Lower lobe of right lung (tissue), 2 donors: ENCODE results near the gene ZNF521. TPM values are rescaled to one million over a fixed set of nuclear protein-coding genes. Genes with fewer than 3 reads are reported as not detected.

Experiments
- ATAC-seq, 2 donors: fragments of 200-7000 bp; cut with Tn5 transposase; one replicate each; pipeline ENCODE4 v1.9.1; 2020 to 2022; ENCODE audit warnings: mild to moderate bottlenecking in 2 of 2, moderate library complexity in 2 of 2
- DNase-seq: peaks from one replicate; pipeline ENCODE4 v3.0.0-alpha.2; 2020
- H3K27ac ChIP-seq: fragments of 200-600 bp; one replicate; pipeline ENCODE4 v1.8.0; 2022
- H3K27me3 ChIP-seq: fragments of 200-600 bp; one replicate; pipeline ENCODE4 v1.8.0; 2022; ENCODE audit warnings: low read depth
- H3K36me3 ChIP-seq: fragments of 200-600 bp; one replicate; pipeline ENCODE4 v1.8.0; 2022; ENCODE audit warnings: mild to moderate bottlenecking
- H3K4me1 ChIP-seq: fragments of 200-600 bp; one replicate; pipeline ENCODE4 v1.8.0; 2022
- H3K4me3 ChIP-seq: fragments of 200-600 bp; one replicate; pipeline ENCODE4 v1.8.0; 2022; ENCODE audit warnings: mild to moderate bottlenecking
- H3K9me3 ChIP-seq: fragments of 200-600 bp; one replicate; pipeline ENCODE4 v1.8.0; 2022
- intact Hi-C: fragments of 100-400 bp; cut with DNase I; formaldehyde crosslinking; loops from one replicate; pipeline ENCODE4 v1.11.0; 2022
- total RNA-seq: library from RNA; stranded (reverse); fragmentation: NEBNext Ultra II Directional; extraction: Animal tissue kit (Norgen Biotek cat#: 25700); gene quantifications from one replicate; pipeline ENCODE4 v1.2.1, GENCODE V29; 2021
- TF ChIP-seq, protein P1 (sequence below): fragments of 200-600 bp; IDR thresholded peaks from one replicate; pipeline ENCODE4 v1.8.0; 2022; ENCODE audit warnings: antibody characterized with exemption, mild to moderate bottlenecking
- donor health status: DM: no; HTN: yes; CAD: no; lungs with severe emphysema.

The ZNF521 gene
- total RNA-seq, 1 donor from 2014 or later, result 12.7 TPM

DNA sequence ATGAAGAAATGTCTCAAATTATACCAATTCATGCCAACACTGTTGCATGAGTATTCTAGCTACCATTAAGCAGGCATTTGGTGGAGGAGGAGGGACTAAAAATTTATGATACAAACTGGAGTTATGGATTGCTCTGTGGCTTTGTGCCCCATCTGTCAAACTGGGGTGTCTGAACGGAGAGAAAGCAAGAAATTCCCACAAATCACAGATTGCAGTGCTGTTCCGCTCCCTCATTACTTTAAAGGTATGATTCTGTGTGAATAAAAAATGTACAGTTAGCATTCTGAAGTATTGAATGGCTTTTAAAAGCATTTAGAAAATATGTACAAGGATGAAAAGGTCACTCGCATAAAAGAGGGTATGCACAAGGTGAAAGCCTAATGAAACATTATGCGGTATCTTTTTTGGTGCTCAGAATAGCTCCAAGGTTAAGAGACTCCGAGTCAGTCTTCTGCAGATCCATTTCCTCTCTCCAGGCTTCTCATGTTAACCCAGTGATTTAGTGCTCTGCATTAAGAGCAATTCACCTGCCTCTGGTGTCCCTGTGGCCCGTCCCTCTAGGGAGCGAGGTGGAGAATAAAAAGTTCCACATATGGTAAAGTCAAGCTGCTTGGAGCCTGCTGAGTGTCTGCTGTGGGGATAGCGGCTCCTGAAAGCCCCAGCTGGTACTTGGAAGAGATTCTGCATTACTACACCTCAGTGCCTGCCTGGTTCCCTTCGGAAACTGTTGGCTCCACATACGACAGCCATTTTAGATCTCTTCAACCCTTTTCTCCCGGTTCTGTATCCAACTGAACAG lies 184.2 kb downstream of the ZNF521 start:
- intact Hi-C loops, result no loop called here
- TF ChIP-seq, protein P1, sequence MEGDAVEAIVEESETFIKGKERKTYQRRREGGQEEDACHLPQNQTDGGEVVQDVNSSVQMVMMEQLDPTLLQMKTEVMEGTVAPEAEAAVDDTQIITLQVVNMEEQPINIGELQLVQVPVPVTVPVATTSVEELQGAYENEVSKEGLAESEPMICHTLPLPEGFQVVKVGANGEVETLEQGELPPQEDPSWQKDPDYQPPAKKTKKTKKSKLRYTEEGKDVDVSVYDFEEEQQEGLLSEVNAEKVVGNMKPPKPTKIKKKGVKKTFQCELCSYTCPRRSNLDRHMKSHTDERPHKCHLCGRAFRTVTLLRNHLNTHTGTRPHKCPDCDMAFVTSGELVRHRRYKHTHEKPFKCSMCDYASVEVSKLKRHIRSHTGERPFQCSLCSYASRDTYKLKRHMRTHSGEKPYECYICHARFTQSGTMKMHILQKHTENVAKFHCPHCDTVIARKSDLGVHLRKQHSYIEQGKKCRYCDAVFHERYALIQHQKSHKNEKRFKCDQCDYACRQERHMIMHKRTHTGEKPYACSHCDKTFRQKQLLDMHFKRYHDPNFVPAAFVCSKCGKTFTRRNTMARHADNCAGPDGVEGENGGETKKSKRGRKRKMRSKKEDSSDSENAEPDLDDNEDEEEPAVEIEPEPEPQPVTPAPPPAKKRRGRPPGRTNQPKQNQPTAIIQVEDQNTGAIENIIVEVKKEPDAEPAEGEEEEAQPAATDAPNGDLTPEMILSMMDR, result no peak
- Histone ChIP-seq H3K4me3 (no peak overlapping the region), H3K27me3 (no peaks in the 10 kb centered on the region), H3K4me1 (peaks cover 13% of the 10 kb centered on the region), H3K27ac (no peak overlapping the region), H3K9me3 (no peaks in the 10 kb centered on the region), H3K36me3 (no peaks in the 10 kb centered on the region)
- DNase-seq (no peak), ATAC-seq (no peak)

DNA sequence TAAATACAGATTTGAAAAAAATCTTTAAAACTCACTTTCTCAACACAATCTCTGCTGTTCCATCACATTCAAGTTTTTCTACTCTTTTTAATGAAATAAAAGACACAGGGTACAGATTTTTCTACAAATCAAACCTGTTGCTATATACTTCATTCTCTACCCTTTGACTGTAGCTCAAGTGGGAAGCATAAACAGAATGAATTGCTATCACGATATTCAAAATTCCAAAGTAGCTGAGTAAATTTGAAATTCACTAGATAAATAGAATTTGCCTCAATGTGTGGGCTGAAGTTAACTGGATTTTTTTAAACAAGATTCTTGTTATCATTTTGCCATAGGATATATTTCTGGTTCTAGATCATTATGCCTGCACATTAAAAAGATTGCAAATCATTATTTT lies 185.9 kb downstream of the ZNF521 start:
- Histone ChIP-seq H3K27ac (no peak overlapping the region), H3K4me3 (no peak overlapping the region), H3K27me3 (no peaks in the 10 kb centered on the region), H3K9me3 (no peaks in the 10 kb centered on the region), H3K4me1 (peaks cover 13% of the 10 kb centered on the region), H3K36me3 (no peaks in the 10 kb centered on the region)
- intact Hi-C loops, result no loop called here
- DNase-seq (no peak), ATAC-seq (no peak)
- TF ChIP-seq, protein P1, result no peak

DNA sequence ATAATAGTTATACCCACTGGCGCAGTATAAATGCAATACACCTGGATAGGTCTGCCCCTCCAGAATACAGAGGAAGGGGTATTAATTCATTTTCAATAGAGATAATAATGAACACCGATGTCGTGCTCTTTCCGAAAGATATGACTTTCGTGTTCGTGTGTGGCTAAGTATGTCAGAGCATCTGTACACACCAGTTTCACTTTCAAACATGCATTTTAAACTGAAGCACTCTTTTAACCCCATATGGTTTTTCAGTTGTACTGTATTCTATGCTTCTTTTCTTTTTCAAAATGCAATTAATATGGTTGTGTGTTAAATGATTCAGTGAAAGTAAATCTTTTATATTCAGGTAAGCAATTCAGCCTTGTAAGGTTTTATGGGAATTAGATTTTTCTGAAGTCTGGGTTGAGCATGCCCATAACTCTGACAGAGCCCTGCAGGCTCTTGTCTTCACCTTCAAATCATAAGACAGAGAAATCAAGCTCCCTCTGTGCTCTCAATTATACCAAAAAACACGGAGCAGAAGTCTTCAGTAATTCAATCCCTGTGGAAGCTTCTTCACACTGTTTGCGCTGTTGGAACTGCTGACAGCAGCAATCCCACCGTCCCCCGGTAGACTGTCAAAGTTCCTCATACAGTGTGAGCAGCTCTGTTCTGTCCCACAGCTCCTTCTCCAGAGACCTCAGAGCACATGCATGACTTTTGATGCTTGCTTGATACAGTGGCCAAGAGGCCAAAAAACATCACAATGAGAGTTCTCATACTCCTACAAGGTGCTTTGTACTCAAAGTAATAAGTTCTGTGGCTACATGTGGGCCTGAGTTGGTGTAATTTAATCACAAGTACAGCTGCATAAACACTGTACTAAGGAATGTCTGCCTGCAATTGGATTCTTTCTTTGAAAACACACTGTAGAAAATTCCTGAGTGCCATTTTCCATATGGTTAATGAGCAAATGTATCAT lies 186.8 kb downstream of the ZNF521 start:
- intact Hi-C loops, result no loop called here
- TF ChIP-seq, protein P1, result no peak
- Histone ChIP-seq H3K36me3 (no peaks in the 10 kb centered on the region), H3K27me3 (no peaks in the 10 kb centered on the region), H3K9me3 (no peaks in the 10 kb centered on the region), H3K4me1 (peaks cover 13% of the 10 kb centered on the region), H3K27ac (no peak overlapping the region), H3K4me3 (peak overlapping the region; percentile 43)
- ATAC-seq, result peak; percentile 61 to 76
- DNase-seq, result no peak

DNA sequence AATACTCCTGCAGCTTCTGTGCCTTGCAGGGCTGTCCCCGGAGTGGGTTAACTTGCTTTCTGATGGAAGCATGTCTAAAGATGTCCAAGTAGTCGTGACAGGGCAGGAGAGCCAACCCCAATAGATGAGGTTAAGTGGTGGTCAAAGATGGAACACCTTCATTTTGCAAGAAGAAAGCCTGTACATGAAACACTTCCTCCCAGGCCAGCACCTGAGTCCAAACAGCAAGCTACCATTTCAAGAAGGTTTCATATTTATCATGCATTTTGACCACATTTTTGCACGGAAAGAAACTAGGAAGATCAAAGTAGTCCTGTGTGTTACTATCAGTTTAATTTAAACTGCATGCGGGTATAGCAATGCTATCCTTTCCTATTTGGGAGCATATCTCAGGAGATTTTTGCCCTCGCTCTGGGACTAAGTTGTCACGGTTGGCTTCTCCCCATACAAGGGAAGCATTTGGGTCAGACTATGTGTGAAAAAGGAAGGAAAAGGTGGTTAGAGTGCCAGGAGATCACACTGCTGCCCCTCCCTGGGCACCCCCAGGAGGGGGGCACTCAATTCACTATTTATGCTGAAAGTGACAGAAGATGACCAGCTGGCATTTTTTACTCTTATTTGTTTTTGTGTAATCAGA lies 187.6 kb downstream of the ZNF521 start:
- DNase-seq, result no peak
- ATAC-seq, result peak in 1 of 2 donors; percentile 37
- intact Hi-C loops, result no loop called here
- Histone ChIP-seq H3K27ac (no peak overlapping the region), H3K27me3 (no peaks in the 10 kb centered on the region), H3K36me3 (no peaks in the 10 kb centered on the region), H3K4me3 (peak overlapping the region; percentile 43), H3K4me1 (peaks cover 13% of the 10 kb centered on the region), H3K9me3 (no peaks in the 10 kb centered on the region)
- TF ChIP-seq, protein P1, result no peak

DNA sequence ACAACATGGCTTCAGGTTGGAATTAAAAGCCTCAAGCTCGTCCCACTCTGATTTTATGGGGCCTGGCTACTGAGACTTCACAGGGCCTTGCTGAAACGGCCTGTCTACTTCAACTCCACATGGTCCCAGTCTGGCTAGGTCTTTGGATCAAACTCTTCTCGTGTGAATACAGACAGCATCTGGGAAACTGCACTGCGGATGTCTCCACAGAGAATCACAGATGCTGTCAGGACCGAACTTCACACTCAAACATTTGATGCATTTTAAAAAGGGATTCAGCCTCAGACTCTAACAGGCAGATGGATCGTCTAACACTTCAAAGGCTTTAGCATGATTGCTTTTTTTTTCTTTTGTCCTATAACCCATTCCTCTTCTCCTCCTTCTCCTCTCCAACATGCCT lies 198.5 kb downstream of the ZNF521 start:
- no peaks in the 10 kb centered on the region for H3K36me3 ChIP-seq
- no peaks in the 10 kb centered on the region for H3K27me3 ChIP-seq
- H3K9me3 ChIP-seq, result no peaks in the 10 kb centered on the region
- intact Hi-C loops, result no loop called here
- no peak for DNase-seq
- TF ChIP-seq, protein P1, result no peak
- no peak for ATAC-seq
- no peaks in the 10 kb centered on the region for H3K4me1 ChIP-seq
- no peak overlapping the region for H3K27ac ChIP-seq
- no peak overlapping the region for H3K4me3 ChIP-seq
